ENCODE results near the gene ADAMTS12.
"Not testable (repeated sequence)": the region's sequence is repeated elsewhere in the genome, so short reads cannot be mapped to it uniquely, and the experiment has no call there.

ADAMTS12 gene

DNA sequence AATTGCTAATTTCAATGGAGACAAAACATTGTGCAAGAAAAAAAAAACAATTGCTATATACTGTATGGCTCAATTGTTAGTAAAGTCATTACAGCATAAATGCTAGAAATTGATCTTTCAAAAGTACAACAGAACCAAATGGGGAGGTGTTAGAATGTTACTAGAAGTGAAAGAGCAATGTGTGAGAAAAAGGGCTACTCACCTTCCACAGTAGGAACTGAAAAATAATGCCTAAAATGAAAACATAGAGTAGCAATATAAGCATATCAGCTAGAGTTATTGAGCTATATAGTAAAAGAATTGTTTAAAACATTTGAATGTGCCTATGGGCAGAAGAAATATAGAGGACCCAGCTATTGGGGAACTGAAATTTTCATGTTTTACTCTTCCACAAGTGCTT is 33.5 kb upstream of the ADAMTS12 start:
- no peak for DNase-seq (ENCODE audit: low spot score)
- Histone ChIP-seq H3K79me1 (ENCODE audit: low read depth, low read length) (no peaks in the 10 kb centered on the region), H3K27me3 (ENCODE audit: control insufficient read depth in 3 of 3, insufficient read depth in 3 of 3, low read depth in 1 of 3, low read length in 3 of 3) (peaks cover 0 to 38% (median 0%) of the 10 kb centered on the region in 3 experiments), H3K4me3 (ENCODE audit: low read length in 2 of 2) (no peak overlapping the region), H3K4me2 (ENCODE audit: insufficient read depth, low read length, poor library complexity, severe bottlenecking) (no peak overlapping the region), H3K9me3 (replicated peaks in 1 of 2; ENCODE audit: control insufficient read depth in 2 of 2, insufficient read depth in 1 of 2, low read depth in 1 of 2, low read length in 2 of 2) (no peaks in the 10 kb centered on the region), H2AFZ (ENCODE audit: low read length) (no peak overlapping the region), H4K91ac (ENCODE audit: low read depth, low read length, poor library complexity) (no peak overlapping the region), H3K18ac (ENCODE audit: low read length) (no peak overlapping the region), H3K23ac (ENCODE audit: low read depth, low read length, poor library complexity) (no peak overlapping the region), H2BK12ac (ENCODE audit: low read length) (no peak overlapping the region), H2BK5ac (ENCODE audit: low read length) (no peak overlapping the region), H2BK15ac (ENCODE audit: low read length) (no peak overlapping the region), H3K36me3 (replicated peaks in 1 of 2; ENCODE audit: control insufficient read depth in 2 of 2, insufficient read depth in 2 of 2, low read length in 2 of 2) (no peaks in the 10 kb centered on the region), H3K9ac (ENCODE audit: low read depth, low read length, poor library complexity) (no peak overlapping the region), H3K14ac (ENCODE audit: low read length) (no peak overlapping the region), H2BK120ac (ENCODE audit: low read depth, low read length) (no peak overlapping the region), H2AK5ac (ENCODE audit: low read depth, low read length) (no peak overlapping the region), H3K27ac (replicated peaks; ENCODE audit: low read length) (no peak overlapping the region), H3K4me1 (ENCODE audit: control insufficient read depth in 2 of 2, insufficient read depth in 1 of 2, low read depth in 1 of 2, low read length in 2 of 2) (peaks cover 2 to 5% of the 10 kb centered on the region in 2 donors), H3K4ac (ENCODE audit: low read length) (no peak overlapping the region), H4K8ac (ENCODE audit: low read depth, low read length) (no peak overlapping the region)

DNA sequence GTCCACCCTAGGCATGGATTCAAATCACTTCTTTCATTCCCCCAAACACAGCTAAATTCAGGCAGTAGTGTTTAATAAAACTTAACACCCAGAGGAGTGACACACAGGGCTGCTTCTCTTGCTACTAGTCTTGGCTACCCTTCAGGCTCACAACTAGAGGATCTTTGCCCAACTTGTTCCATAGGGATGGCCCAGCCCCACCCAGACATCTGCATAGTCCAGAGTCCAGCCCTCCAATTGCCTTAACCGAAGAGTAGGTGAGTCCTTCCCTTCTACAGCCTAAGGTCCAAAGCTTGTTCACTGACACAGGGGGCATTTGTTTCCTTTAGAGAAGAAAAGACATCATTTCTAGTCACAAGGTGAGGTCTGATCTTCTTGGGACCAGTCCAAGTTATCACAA is 29.2 kb upstream of the ADAMTS12 start:
- Histone ChIP-seq H2AFZ (ENCODE audit: low read length) (no peak overlapping the region), H3K4ac (ENCODE audit: low read length) (no peak overlapping the region), H2AK5ac (ENCODE audit: low read depth, low read length) (no peak overlapping the region), H3K9me3 (replicated peaks in 1 of 2; ENCODE audit: control insufficient read depth in 2 of 2, insufficient read depth in 1 of 2, low read depth in 1 of 2, low read length in 2 of 2) (peaks cover 0 to 3% of the 10 kb centered on the region in 2 donors), H3K79me1 (ENCODE audit: low read depth, low read length) (no peaks in the 10 kb centered on the region), H3K27ac (replicated peaks; ENCODE audit: low read length) (no peak overlapping the region), H2BK12ac (ENCODE audit: low read length) (no peak overlapping the region), H2BK120ac (ENCODE audit: low read depth, low read length) (no peak overlapping the region), H3K4me3 (ENCODE audit: low read length in 2 of 2) (no peak overlapping the region), H3K23ac (ENCODE audit: low read depth, low read length, poor library complexity) (no peak overlapping the region), H4K8ac (ENCODE audit: low read depth, low read length) (no peak overlapping the region), H3K36me3 (replicated peaks in 1 of 2; ENCODE audit: control insufficient read depth in 2 of 2, insufficient read depth in 2 of 2, low read length in 2 of 2) (no peaks in the 10 kb centered on the region), H2BK15ac (ENCODE audit: low read length) (no peak overlapping the region), H3K4me2 (ENCODE audit: insufficient read depth, low read length, poor library complexity, severe bottlenecking) (no peak overlapping the region), H4K91ac (ENCODE audit: low read depth, low read length, poor library complexity) (no peak overlapping the region), H3K4me1 (ENCODE audit: control insufficient read depth in 2 of 2, insufficient read depth in 1 of 2, low read depth in 1 of 2, low read length in 2 of 2) (no peaks in the 10 kb centered on the region), H3K14ac (ENCODE audit: low read length) (no peak overlapping the region), H3K9ac (ENCODE audit: low read depth, low read length, poor library complexity) (no peak overlapping the region), H3K18ac (ENCODE audit: low read length) (no peak overlapping the region), H2BK5ac (ENCODE audit: low read length) (no peak overlapping the region), H3K27me3 (ENCODE audit: control insufficient read depth in 3 of 3, insufficient read depth in 3 of 3, low read depth in 1 of 3, low read length in 3 of 3) (peaks cover 0 to 38% (median 0%) of the 10 kb centered on the region in 3 experiments)
- no peak for DNase-seq (ENCODE audit: low spot score)
- WGBS, 2 donors (ENCODE audit: extremely low coverage in 2 of 2, insufficient read length in 2 of 2, insufficient replicate concordance in 1 of 2) = no CpG with 5 or more reads among the region's 1 CpG

DNA sequence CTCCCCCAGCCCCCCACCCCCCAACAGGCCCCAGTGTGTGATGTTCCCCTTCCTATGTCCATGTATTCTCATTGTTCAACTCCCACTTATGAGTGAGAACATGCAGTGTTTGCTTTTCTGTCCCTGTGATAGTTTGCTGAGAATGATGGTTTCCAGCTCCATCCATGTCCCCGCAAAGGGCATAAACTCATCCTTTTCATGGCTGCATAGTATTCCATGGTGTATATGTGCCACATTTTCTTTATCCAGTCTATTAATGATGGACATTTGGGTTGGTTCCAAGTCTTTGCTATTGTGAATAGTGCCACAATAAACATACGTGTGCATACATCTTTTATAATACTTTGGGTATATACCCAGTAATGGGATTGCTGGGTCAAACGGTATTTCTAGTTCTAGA is 23.1 kb upstream of the ADAMTS12 start:
- H3K9me3 ChIP-seq (replicated peaks in 1 of 2; ENCODE audit: control insufficient read depth in 2 of 2, insufficient read depth in 1 of 2, low read depth in 1 of 2, low read length in 2 of 2); H4K8ac ChIP-seq (ENCODE audit: low read depth, low read length); H3K4me3 ChIP-seq (ENCODE audit: low read length in 2 of 2); H3K18ac ChIP-seq (ENCODE audit: low read length); H3K9ac ChIP-seq (ENCODE audit: low read depth, low read length, poor library complexity); H3K27me3 ChIP-seq (ENCODE audit: control insufficient read depth in 3 of 3, insufficient read depth in 3 of 3, low read depth in 1 of 3, low read length in 3 of 3); H2AK5ac ChIP-seq (ENCODE audit: low read depth, low read length); H2AFZ ChIP-seq (ENCODE audit: low read length); H2BK5ac ChIP-seq (ENCODE audit: low read length); H4K91ac ChIP-seq (ENCODE audit: low read depth, low read length, poor library complexity); H2BK120ac ChIP-seq (ENCODE audit: low read depth, low read length); H2BK15ac ChIP-seq (ENCODE audit: low read length); H2BK12ac ChIP-seq (ENCODE audit: low read length); H3K4me2 ChIP-seq (ENCODE audit: insufficient read depth, low read length, poor library complexity, severe bottlenecking); H3K23ac ChIP-seq (ENCODE audit: low read depth, low read length, poor library complexity); H3K79me1 ChIP-seq (ENCODE audit: low read depth, low read length); DNase-seq (ENCODE audit: low spot score); H3K27ac ChIP-seq (replicated peaks; ENCODE audit: low read length); H3K4me1 ChIP-seq (ENCODE audit: control insufficient read depth in 2 of 2, insufficient read depth in 1 of 2, low read depth in 1 of 2, low read length in 2 of 2); H3K36me3 ChIP-seq (replicated peaks in 1 of 2; ENCODE audit: control insufficient read depth in 2 of 2, insufficient read depth in 2 of 2, low read length in 2 of 2); H3K4ac ChIP-seq (ENCODE audit: low read length); H3K14ac ChIP-seq (ENCODE audit: low read length): not testable (repeated sequence)
- no CpG with 5 or more reads among the region's 3 CpGs for WGBS, 2 donors (ENCODE audit: extremely low coverage in 2 of 2, insufficient read length in 2 of 2, insufficient replicate concordance in 1 of 2)

DNA sequence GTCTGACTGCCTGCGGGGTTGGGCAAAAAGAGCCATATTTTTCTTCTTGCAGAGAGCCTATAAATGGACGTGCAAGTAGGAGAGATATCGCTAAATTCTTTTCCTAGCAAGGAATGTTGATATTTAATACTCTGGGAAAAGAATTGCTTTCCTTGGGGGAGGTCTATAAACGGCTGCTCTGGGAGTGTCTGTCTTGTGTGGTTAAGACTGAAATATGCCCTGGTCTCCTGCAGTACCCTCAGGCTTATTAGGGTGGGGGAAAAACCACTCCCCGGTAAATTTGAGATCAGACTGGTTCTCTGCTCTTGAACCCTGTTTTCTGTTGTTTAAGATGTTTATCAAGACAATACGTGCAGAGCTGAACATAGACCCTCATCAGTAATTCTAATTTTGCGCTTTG is 14.5 kb upstream of the ADAMTS12 start:
- H4K91ac ChIP-seq (ENCODE audit: low read depth, low read length, poor library complexity); H4K8ac ChIP-seq (ENCODE audit: low read depth, low read length); H3K27ac ChIP-seq (replicated peaks; ENCODE audit: low read length); H3K27me3 ChIP-seq (ENCODE audit: control insufficient read depth in 3 of 3, insufficient read depth in 3 of 3, low read depth in 1 of 3, low read length in 3 of 3); H3K4ac ChIP-seq (ENCODE audit: low read length); H2BK120ac ChIP-seq (ENCODE audit: low read depth, low read length); H3K4me3 ChIP-seq (ENCODE audit: low read length in 2 of 2); H3K14ac ChIP-seq (ENCODE audit: low read length); H3K23ac ChIP-seq (ENCODE audit: low read depth, low read length, poor library complexity); DNase-seq (ENCODE audit: low spot score); H3K18ac ChIP-seq (ENCODE audit: low read length); H2AK5ac ChIP-seq (ENCODE audit: low read depth, low read length); H2BK5ac ChIP-seq (ENCODE audit: low read length); H2AFZ ChIP-seq (ENCODE audit: low read length); H3K79me1 ChIP-seq (ENCODE audit: low read depth, low read length); H3K9ac ChIP-seq (ENCODE audit: low read depth, low read length, poor library complexity); H2BK15ac ChIP-seq (ENCODE audit: low read length); H3K4me2 ChIP-seq (ENCODE audit: insufficient read depth, low read length, poor library complexity, severe bottlenecking); H3K4me1 ChIP-seq (ENCODE audit: control insufficient read depth in 2 of 2, insufficient read depth in 1 of 2, low read depth in 1 of 2, low read length in 2 of 2); H3K36me3 ChIP-seq (replicated peaks in 1 of 2; ENCODE audit: control insufficient read depth in 2 of 2, insufficient read depth in 2 of 2, low read length in 2 of 2); H2BK12ac ChIP-seq (ENCODE audit: low read length): not testable (repeated sequence)
- H3K9me3 ChIP-seq (replicated peaks in 1 of 2; ENCODE audit: control insufficient read depth in 2 of 2, insufficient read depth in 1 of 2, low read depth in 1 of 2, low read length in 2 of 2) = peaks cover 2 to 18% of the 10 kb centered on the region in 2 donors
- no CpG with 5 or more reads among the region's 7 CpGs for WGBS, 2 donors (ENCODE audit: extremely low coverage in 2 of 2, insufficient read length in 2 of 2, insufficient replicate concordance in 1 of 2)
